ENCODE data around the gene FAR2. TPM values are rescaled to one million over a fixed set of nuclear protein-coding genes. Genes with fewer than 3 reads are reported as not detected.
"Not testable (repeated sequence)": the region's sequence is repeated elsewhere in the genome, so short reads cannot be mapped to it uniquely, and the experiment has no call there.

The FAR2 gene
- total and polyA plus RNA-seq, 3 donors from 2014 or later = 5.1 to 25.2 (median 5.8) TPM

GRCh38 chr12:29253906-29254625, 105.0 kb downstream of the FAR2 start:
- 91 to 93% methylated on average over 2 of the region's 2 CpGs for WGBS, 2 donors
- no peaks in the 10 kb centered on the region for H3K36me3 ChIP-seq (ENCODE audit: low read depth, missing control alignments)
- H3K4me1 ChIP-seq = no peaks in the 10 kb centered on the region

GRCh38 chr12:29255042-29255441, 106.0 kb downstream of the FAR2 start:
- Histone ChIP-seq H3K4me3 (no peak overlapping the region), H3K27me3 (no peaks in the 10 kb centered on the region), H3K36me3 (ENCODE audit: low read depth, missing control alignments) (no peaks in the 10 kb centered on the region), H3K27ac (no peak overlapping the region), H3K4me1 (no peaks in the 10 kb centered on the region), H3K9me3 (no peaks in the 10 kb centered on the region)
- TF ChIP-seq POLR2A (IDR thresholded peaks at IDR 0.05) (no peak), CTCF (IDR thresholded peaks at IDR 0.05) (no peak)
- DNase-seq = no peak
- intact Hi-C loops (cut with DNase I; ENCODE audit: low total_unique reads) = no loop called here

More at GRCh38 chr12:29253906-29254625, 105.0 kb downstream of the FAR2 start:
- Histone ChIP-seq H3K4me3 (no peak overlapping the region), H3K27me3 (no peaks in the 10 kb centered on the region), H3K9me3 (no peaks in the 10 kb centered on the region), H3K27ac (no peak overlapping the region)
- intact Hi-C loops (cut with DNase I; ENCODE audit: low total_unique reads) = no loop called here
- TF ChIP-seq CTCF (IDR thresholded peaks at IDR 0.05) (no peak), POLR2A (IDR thresholded peaks at IDR 0.05) (no peak)
- DNase-seq = no peak

- no peaks in the 10 kb centered on the region for H3K4me1 ChIP-seq
- H3K27me3 ChIP-seq = no peaks in the 10 kb centered on the region
- no peaks in the 10 kb centered on the region for H3K36me3 ChIP-seq (ENCODE audit: low read depth, missing control alignments)
- H3K27ac ChIP-seq = no peak overlapping the region
- no peaks in the 10 kb centered on the region for H3K9me3 ChIP-seq
- intact Hi-C loops (cut with DNase I; ENCODE audit: low total_unique reads) = no loop called here
- WGBS, 2 donors = 69 to 82% methylated on average over 10 to 20 of the region's 21 CpGs
- TF ChIP-seq CTCF (IDR thresholded peaks at IDR 0.05) (no peak), POLR2A (IDR thresholded peaks at IDR 0.05) (no peak)
- DNase-seq = no peak
- no peak overlapping the region for H3K4me3 ChIP-seq
Measured at GRCh38 chr12:29256598-29256997, 107.5 kb downstream of the FAR2 start.

DNA sequence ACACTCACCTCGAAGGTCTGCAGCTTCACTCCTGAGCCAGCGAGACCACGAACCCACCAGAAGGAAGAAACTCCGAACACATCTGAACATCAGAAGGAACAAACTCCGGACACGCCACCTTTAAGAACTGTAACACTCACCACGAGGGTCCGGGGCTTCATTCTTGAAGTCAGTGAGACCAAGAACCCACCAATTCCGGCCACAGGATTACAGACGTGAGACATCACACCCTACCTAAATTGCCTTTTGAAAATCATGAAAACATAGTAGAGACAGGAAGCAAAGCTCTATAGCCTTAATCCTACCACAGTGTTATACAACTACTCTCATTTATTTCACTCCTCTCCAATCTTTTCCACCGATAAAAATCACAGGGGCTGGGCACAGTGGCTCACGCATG, 108.6 kb downstream of the FAR2 start:
- H3K27me3 ChIP-seq; H3K27ac ChIP-seq; intact Hi-C loops (cut with DNase I; ENCODE audit: low total_unique reads); H3K36me3 ChIP-seq (ENCODE audit: low read depth, missing control alignments); DNase-seq; H3K4me1 ChIP-seq; H3K4me3 ChIP-seq; H3K9me3 ChIP-seq: not testable (repeated sequence)
- WGBS, 2 donors = 64 to 70% methylated on average over 7 to 12 of the region's 12 CpGs

DNA sequence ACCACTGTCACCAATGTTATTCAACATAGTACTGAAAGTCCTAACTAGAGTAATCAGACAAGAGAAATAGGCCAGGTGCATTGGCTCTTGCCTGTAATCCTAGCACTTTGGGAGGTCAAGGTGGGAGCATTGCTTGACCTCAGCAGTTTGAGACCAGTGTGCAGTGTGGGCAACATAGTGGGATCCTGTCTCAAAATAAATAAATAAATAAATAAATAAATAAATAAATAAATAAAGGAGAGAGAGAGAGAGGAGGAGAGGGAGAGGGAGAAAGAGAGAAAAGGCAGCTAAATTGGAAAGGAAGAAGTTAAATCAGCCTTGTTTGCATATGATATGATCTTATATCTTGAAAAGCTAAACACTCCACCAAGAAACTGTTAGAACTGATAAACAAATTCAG, 115.3 kb downstream of the FAR2 start:
- intact Hi-C loops (cut with DNase I; ENCODE audit: low total_unique reads) = no loop called here
- no peaks in the 10 kb centered on the region for H3K4me1 ChIP-seq
- no peaks in the 10 kb centered on the region for H3K27me3 ChIP-seq
- H3K36me3 ChIP-seq (ENCODE audit: low read depth, missing control alignments) = no peaks in the 10 kb centered on the region
- no peaks in the 10 kb centered on the region for H3K9me3 ChIP-seq
- TF ChIP-seq POLR2A (IDR thresholded peaks at IDR 0.05) (no peak), CTCF (IDR thresholded peaks at IDR 0.05) (no peak)
- no peak for DNase-seq
- no peak overlapping the region for H3K27ac ChIP-seq
- no peak overlapping the region for H3K4me3 ChIP-seq

Measured in testis (tissue), 3 donors.